Measurements from ENCODE around the gene MAL.

MAL gene

DNA sequence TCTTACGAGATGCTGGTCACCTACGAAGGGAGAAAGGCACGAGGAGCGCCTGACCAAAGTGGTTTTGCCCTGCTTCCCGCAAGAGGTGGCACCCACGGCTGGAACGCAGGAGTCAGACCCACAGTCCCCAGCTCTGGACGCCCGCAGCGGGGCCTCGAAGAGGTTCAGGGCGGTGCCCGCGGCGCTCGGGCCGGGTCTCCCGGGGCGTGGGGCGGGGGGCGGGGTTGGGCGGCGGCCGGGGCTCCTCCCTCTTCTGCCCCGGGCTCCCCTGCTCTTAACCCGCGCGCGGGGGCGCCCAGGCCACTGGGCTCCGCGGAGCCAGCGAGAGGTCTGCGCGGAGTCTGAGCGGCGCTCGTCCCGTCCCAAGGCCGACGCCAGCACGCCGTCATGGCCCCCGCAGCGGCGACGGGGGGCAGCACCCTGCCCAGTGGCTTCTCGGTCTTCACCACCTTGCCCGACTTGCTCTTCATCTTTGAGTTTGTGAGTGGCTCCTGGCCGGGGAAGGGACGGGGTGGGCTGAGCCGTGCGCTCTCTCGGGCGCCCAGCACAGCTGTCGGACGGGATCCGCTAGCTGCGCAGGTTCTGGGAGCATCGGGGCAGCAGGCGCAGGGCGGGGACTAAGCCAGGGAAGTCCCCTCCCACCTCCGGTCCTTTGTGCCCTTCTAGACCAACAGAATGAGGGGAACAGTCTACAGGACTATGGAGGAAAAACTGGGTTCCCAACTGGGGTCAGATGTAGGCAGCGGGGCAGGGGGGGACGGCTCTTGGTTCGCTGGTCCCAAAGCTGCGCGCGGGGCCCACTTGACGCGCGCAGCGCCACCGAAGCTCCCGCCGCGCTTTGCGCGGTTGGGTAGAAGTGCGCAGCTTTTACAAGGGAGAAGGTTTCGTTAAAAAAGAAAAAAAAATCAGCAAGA lies at the start of gene MAL:
Gene MAL, plus strand, starts transcription at position 303 of the 914 bp plus-strand sequence. Its CDS starts 85 bp downstream, at position 388.
- Mint-ChIP-seq H3K9me3 (no peaks in the 10 kb centered on the region), H3K4me3 (peak within 1 kb of the TSS; percentile 96), H3K36me3 (ENCODE audit: low read depth) (peaks cover 37% of the 10 kb centered on the region), H3K27ac (peak within 1 kb of the TSS; percentile 94), H3K4me1 (ENCODE audit: low read depth) (peaks cover 58% of the 10 kb centered on the region), H3K27me3 (ENCODE audit: low read depth) (no peaks in the 10 kb centered on the region)
- peak; percentile 68 for DNase-seq (ENCODE audit: low spot score)

DNA sequence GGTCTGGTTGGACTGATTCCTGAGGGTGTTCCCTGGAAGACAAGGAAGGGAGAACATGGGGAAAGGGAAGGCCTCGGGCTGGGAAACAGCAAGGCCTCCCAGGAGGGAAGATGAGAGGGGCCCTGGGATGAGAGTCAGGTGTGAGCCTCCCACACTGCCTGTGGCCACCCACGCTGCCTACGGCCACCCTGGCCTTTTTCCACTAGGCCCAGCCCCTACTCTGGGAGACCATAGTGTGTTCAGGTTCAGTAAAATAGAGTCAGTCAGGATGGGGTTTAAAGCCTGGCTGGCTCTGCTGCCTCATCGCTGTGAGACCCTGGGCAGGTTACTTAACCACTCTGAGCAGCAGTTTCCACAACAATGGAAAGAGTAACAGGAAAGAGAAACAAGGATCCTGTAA lies 47.7 kb upstream of the MAL start:
- Mint-ChIP-seq H3K27ac (no peak overlapping the region), H3K4me1 (ENCODE audit: low read depth) (no peaks in the 10 kb centered on the region), H3K27me3 (ENCODE audit: low read depth) (peaks cover 5% of the 10 kb centered on the region), H3K4me3 (no peak overlapping the region), H3K36me3 (ENCODE audit: low read depth) (no peaks in the 10 kb centered on the region), H3K9me3 (no peaks in the 10 kb centered on the region)
- no peak for DNase-seq (ENCODE audit: low spot score)

DNA sequence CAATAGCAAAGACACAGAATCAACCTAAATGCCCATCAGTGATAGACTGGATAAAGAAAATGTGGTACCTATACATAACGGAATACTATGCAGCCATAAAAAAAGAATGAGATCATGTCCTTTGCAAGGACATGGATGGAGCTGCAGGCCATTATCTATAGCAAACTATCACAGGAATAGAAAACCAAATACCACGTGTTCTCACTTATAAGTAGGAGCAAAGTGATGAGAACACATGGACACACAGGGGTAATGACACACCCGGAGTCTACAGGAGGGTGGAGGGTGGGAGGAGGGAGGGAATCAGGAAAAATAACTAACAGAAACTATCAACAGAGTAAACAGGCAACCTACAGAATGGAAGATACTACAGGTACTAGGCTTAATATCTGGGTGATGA lies 46.6 kb upstream of the MAL start:
- no peaks in the 10 kb centered on the region for H3K9me3 Mint-ChIP-seq
- H3K36me3 Mint-ChIP-seq (ENCODE audit: low read depth), result no peaks in the 10 kb centered on the region
- H3K27ac Mint-ChIP-seq, result no peak overlapping the region
- H3K4me3 Mint-ChIP-seq, result no peak overlapping the region
- DNase-seq (ENCODE audit: low spot score), result no peak
- H3K4me1 Mint-ChIP-seq (ENCODE audit: low read depth), result no peaks in the 10 kb centered on the region
- H3K27me3 Mint-ChIP-seq (ENCODE audit: low read depth), result peaks cover 5% of the 10 kb centered on the region

DNA sequence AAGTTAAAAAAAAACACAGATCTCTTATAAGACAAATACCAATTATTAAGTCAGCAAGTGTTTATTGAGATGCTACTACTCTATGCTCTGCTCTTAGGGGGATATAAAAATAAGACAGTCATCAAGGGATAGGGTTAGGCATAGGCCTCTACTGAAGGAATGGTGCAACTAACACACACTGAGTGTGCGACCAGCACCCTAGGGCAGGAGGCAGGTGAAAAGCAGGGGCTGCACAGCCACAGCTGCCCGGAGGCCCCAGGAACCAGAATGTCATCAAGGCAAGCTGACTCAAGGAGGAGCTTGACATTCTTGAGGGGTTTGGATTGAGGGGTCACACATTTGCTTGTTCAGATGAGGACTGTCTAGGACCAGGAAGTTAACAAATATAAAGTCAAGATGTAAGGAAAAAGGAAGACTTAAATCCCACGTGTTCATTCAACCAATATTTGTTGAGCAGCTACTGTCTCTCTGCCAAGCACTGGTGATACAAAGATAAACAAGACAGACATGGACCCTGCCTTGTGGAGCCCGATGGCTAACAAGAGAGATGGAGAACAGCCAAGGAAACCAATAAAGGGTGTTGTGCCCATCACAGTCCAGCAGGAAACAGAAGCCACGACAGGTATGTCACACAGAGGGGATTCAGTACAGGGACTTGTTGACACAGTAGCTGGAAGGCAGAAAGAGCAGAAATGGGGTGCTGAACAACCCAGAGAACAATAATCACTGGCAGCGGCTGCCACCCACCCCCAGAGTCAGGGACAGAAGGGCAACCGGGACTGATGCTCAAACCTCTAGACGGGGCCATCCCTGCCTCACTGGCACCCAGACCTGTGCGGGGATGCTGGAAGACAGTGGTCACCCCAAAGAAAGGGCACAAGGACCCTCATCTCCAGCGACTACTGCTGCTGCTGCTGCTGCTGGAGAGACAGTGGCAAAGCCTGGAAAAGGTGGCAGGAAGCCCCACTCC lies 45.8 kb upstream of the MAL start:
- no peaks in the 10 kb centered on the region for H3K4me1 Mint-ChIP-seq (ENCODE audit: low read depth)
- no peak for DNase-seq (ENCODE audit: low spot score)
- H3K36me3 Mint-ChIP-seq (ENCODE audit: low read depth), result no peaks in the 10 kb centered on the region
- H3K27me3 Mint-ChIP-seq (ENCODE audit: low read depth), result peaks cover 5% of the 10 kb centered on the region
- no peak overlapping the region for H3K27ac Mint-ChIP-seq
- H3K4me3 Mint-ChIP-seq, result no peak overlapping the region
- no peaks in the 10 kb centered on the region for H3K9me3 Mint-ChIP-seq

DNA sequence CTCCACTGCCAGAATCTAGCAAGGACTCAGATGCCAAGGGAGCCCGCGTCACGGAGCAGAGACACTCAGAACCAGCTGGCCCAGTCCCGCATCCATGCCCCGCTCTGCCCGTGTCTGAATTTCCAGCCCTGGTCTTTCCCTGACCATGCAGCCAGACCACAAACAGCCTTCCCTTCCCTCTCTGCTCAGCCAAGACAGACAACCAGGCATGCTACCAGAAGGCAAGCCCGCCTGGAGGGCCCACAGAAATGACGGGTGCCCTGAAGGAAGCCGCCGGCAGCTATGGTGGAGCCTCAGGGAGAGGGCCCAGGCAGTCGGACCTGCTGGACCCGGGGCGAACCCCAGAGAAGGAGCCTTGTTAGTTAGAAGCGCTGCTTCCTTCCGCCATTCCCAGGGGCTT lies 45.1 kb upstream of the MAL start:
- H3K27me3 Mint-ChIP-seq (ENCODE audit: low read depth), result peaks cover 5% of the 10 kb centered on the region
- no peaks in the 10 kb centered on the region for H3K36me3 Mint-ChIP-seq (ENCODE audit: low read depth)
- H3K4me1 Mint-ChIP-seq (ENCODE audit: low read depth), result no peaks in the 10 kb centered on the region
- no peak overlapping the region for H3K27ac Mint-ChIP-seq
- DNase-seq (ENCODE audit: low spot score), result no peak
- H3K4me3 Mint-ChIP-seq, result no peak overlapping the region
- H3K9me3 Mint-ChIP-seq, result no peaks in the 10 kb centered on the region

DNA sequence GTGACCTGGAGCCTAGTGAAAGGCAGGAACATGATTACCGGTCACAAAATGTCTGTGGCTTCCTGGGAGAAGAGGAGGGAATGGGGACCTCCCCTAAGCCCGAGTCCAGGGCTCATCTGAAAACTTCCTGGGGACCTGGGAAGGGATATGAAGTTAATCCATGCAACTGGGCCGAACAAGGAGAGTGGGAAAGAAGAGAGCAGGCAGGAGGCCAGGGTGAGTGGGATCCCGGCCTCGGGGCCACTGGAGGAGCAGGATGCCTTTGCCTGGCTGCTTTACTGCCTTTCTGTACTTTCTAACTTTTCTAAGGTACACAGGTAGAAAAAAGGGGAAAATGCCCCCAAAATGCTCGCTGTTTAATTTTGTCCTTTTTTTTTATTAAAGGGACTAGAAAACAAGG lies 43.4 kb upstream of the MAL start:
- DNase-seq (ENCODE audit: low spot score), result no peak
- no peaks in the 10 kb centered on the region for H3K4me1 Mint-ChIP-seq (ENCODE audit: low read depth)
- no peaks in the 10 kb centered on the region for H3K9me3 Mint-ChIP-seq
- no peak overlapping the region for H3K27ac Mint-ChIP-seq
- H3K36me3 Mint-ChIP-seq (ENCODE audit: low read depth), result no peaks in the 10 kb centered on the region
- peaks cover 2% of the 10 kb centered on the region for H3K27me3 Mint-ChIP-seq (ENCODE audit: low read depth)
- H3K4me3 Mint-ChIP-seq, result no peak overlapping the region

DNA sequence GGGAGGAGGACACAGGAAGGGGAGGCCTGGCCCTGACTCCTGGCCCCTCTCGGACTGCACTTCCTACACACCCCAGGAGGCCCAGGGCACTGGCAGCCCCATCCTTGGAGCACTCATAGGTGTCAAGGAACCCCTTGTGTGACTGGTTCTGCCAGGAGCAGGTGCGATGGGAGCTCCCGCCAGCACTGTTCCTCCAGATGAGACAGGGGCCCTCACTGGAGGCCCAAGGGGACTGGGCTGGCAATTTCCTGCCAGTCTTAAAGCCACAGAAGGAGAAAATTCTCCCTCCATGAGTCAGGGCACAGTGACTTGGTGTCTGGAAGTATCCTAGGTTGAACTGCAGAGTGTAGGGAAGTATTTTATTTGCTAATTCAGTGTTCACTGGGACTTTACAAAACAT lies 42.8 kb upstream of the MAL start:
- Mint-ChIP-seq H3K4me3 (no peak overlapping the region), H3K9me3 (no peaks in the 10 kb centered on the region), H3K27me3 (ENCODE audit: low read depth) (peaks cover 2% of the 10 kb centered on the region), H3K4me1 (ENCODE audit: low read depth) (no peaks in the 10 kb centered on the region), H3K27ac (no peak overlapping the region), H3K36me3 (ENCODE audit: low read depth) (no peaks in the 10 kb centered on the region)
- DNase-seq (ENCODE audit: low spot score), result no peak

DNA sequence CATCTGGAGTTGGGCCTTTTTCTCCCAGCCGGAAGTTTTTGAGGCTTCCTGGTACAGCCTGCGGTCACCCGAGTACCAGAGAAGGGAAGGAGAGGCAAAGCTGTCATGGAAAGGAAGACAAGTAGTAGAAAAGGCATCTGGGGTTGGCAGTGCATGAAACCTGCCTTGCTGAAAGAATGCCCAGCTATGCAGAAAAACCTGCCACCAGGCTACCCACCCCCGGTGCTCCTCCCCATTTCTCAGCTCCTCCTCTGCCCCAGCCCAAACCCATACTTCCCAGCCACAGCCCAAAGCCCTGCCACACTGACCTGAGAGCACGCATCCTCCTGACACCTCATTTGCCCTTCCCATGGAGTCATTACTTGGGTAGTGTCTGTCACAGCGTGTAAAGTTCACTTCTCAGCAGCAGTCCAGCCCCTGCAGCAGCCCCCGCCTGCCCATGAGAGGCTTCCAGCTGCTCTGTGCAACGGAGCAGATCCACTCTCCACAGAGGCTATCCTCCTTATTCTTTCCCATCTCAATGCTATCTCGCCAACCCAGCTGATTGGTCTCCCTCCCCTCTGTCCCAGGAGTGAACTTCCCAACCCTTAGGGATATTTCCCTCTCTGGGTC lies 40.4 kb upstream of the MAL start:
- Mint-ChIP-seq H3K36me3 (ENCODE audit: low read depth) (no peaks in the 10 kb centered on the region), H3K27me3 (ENCODE audit: low read depth) (peaks cover 6% of the 10 kb centered on the region), H3K4me3 (no peak overlapping the region), H3K9me3 (no peaks in the 10 kb centered on the region), H3K4me1 (ENCODE audit: low read depth) (no peaks in the 10 kb centered on the region), H3K27ac (no peak overlapping the region)
- DNase-seq (ENCODE audit: low spot score), result no peak

DNA sequence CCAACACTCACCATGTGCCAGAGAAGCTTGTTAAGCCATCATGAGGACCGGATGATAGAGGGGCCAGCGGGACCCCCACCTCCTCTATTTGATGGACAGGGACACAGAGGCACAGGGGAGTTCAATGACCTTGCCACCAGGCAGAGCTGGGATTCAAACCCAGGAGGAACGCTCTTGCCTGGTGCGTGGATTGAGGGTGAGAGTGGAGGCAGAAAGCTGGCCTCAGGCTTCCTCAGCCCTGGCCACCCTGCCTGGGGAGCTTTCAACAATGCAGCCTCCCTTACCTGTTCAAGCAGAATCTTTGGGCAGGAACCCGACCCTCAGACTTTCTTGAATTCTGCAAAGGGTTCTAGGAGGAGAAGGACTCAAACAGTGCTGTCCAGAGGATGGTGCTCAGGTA lies 39.9 kb upstream of the MAL start:
- peaks cover 8% of the 10 kb centered on the region for H3K27me3 Mint-ChIP-seq (ENCODE audit: low read depth)
- no peak overlapping the region for H3K4me3 Mint-ChIP-seq
- H3K27ac Mint-ChIP-seq, result no peak overlapping the region
- no peaks in the 10 kb centered on the region for H3K4me1 Mint-ChIP-seq (ENCODE audit: low read depth)
- H3K36me3 Mint-ChIP-seq (ENCODE audit: low read depth), result no peaks in the 10 kb centered on the region
- DNase-seq (ENCODE audit: low spot score), result no peak
- no peaks in the 10 kb centered on the region for H3K9me3 Mint-ChIP-seq

DNA sequence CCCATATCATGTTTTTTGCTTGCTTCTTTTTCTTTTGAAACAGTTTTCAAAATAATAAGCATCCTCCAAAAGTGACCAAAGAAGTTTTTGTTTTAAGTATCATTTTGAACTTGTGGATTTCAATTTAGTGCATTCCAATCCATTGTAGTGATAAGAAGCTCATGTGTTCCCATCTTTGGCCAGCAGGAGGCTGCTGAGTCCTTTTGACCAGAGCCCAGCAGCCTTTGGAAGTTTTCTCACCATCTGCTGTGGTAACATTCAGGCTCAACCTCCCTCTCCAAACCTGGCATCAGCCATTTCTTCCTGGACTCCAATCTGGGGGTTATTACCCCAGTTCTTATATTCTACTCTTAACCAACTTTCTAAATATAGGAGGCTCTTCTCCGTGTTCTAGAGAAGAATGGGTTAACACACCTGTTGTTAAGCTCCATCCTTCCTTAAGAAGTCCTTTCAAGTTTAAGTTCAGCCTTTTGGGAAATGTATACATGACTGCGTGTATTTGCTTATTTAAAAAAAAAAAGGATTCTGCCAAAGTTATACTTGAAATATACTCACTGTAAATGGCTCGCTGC lies 39.0 kb upstream of the MAL start:
- no peaks in the 10 kb centered on the region for H3K36me3 Mint-ChIP-seq (ENCODE audit: low read depth)
- H3K27me3 Mint-ChIP-seq (ENCODE audit: low read depth), result peaks cover 9% of the 10 kb centered on the region
- no peak overlapping the region for H3K4me3 Mint-ChIP-seq
- peak; percentile 20 for DNase-seq (ENCODE audit: low spot score)
- H3K27ac Mint-ChIP-seq, result no peak overlapping the region
- no peaks in the 10 kb centered on the region for H3K9me3 Mint-ChIP-seq
- no peaks in the 10 kb centered on the region for H3K4me1 Mint-ChIP-seq (ENCODE audit: low read depth)

DNA sequence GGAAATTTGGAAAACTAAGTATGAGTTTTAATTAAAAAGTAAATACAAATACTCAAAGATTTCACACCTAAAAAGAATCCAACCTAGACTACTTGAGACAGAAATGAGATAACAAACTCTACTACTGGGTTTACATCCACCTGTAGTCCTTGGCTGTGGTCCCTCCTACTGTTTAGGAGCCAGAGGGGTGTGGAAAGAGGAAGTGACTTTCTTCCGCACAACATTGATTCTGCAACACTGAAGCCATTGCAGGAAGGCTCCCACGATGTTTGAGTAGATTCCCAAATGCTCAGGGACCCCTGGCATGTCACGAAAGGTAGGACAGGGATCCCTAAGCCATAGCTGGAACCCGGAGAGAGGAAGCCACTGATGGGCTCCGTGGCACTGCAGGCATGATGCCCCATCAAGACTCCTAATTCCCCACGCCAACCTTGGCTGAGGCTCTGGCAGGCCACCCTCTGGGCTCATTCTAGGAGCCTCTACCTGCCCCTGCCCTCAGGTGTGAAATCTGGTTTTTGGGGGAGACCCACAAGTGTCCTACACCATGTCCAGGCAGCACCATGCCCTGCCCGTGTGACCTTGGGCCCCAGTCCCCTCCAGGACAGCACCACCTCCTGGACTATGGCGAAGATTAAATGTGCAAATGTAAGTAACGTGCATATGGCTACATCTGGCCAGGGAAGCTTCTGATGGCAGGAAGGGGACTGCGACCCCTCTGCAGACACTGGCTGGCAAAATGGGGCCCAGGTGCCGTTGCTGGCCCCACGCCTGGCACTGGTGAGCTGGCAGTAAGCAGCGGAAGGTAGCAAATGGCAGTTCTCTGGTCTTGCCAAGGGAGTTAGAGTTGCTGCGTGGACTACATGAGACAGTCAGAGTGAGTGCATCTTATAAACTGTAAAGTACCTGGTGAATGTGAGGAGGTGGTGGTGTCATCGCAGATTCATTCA lies 38.2 kb upstream of the MAL start:
- no peak for DNase-seq (ENCODE audit: low spot score)
- Mint-ChIP-seq H3K27me3 (ENCODE audit: low read depth) (peaks cover 9% of the 10 kb centered on the region), H3K36me3 (ENCODE audit: low read depth) (no peaks in the 10 kb centered on the region), H3K4me1 (ENCODE audit: low read depth) (no peaks in the 10 kb centered on the region), H3K27ac (no peak overlapping the region), H3K4me3 (no peak overlapping the region), H3K9me3 (no peaks in the 10 kb centered on the region)

DNA sequence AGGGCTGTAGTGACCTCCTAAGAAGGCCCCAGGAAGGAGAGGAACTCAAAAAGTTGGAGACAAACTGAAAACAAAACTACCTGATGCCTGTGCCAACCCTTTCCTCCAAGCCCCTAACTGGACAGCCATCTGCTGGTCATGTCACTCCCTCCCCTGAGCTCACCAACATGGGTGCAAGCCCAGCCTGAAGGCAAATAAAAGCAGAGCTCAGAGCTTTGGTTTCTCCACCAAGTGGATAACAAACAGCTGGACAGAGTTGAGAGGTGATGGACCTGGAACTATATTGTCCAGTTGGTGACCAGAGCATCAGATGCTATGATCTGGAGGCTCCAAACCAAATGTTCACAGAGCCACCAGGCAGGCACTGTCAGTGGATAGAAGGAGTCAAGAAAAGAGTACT lies 34.6 kb upstream of the MAL start:
- no peaks in the 10 kb centered on the region for H3K36me3 Mint-ChIP-seq (ENCODE audit: low read depth)
- peaks cover 18% of the 10 kb centered on the region for H3K27me3 Mint-ChIP-seq (ENCODE audit: low read depth)
- no peaks in the 10 kb centered on the region for H3K4me1 Mint-ChIP-seq (ENCODE audit: low read depth)
- no peak for DNase-seq (ENCODE audit: low spot score)
- H3K27ac Mint-ChIP-seq, result no peak overlapping the region
- no peak overlapping the region for H3K4me3 Mint-ChIP-seq
- no peaks in the 10 kb centered on the region for H3K9me3 Mint-ChIP-seq

DNA sequence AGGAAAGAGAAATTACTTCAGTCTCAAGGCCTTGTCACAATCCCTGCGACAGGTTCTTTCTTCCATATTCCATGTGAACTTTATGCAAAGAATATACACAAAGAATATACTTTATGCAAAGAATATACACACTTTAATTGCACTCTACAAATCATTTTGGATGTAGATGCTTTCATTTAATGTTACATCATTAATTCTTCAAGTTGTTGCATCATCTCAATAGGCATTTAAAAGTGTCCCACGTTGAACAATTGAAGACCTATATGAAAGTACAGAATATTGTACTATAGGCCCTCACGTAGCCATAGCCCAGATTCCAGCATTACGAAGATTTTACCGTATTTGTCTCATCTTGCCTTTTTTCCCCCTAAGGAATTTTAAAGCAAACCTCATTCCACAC lies 33.1 kb upstream of the MAL start:
- no peaks in the 10 kb centered on the region for H3K4me1 Mint-ChIP-seq (ENCODE audit: low read depth)
- peaks cover 26% of the 10 kb centered on the region for H3K27me3 Mint-ChIP-seq (ENCODE audit: low read depth)

More for the DNA sequence above, 33.1 kb upstream of the MAL start:
- Mint-ChIP-seq H3K4me3 (no peak overlapping the region), H3K27ac (no peak overlapping the region), H3K36me3 (ENCODE audit: low read depth) (no peaks in the 10 kb centered on the region), H3K9me3 (no peaks in the 10 kb centered on the region)
- no peak for DNase-seq (ENCODE audit: low spot score)
